ENCODE measurements around the gene KDM4E. TPM values are rescaled to one million over a fixed set of nuclear protein-coding genes. Genes with fewer than 3 reads are reported as not detected.
"Not testable (repeated sequence)": the region's sequence is repeated elsewhere in the genome, so short reads cannot be mapped to it uniquely, and the experiment has no call there.

The KDM4E gene
- total RNA-seq, 4 donors from 2014 or later = not detected

DNA sequence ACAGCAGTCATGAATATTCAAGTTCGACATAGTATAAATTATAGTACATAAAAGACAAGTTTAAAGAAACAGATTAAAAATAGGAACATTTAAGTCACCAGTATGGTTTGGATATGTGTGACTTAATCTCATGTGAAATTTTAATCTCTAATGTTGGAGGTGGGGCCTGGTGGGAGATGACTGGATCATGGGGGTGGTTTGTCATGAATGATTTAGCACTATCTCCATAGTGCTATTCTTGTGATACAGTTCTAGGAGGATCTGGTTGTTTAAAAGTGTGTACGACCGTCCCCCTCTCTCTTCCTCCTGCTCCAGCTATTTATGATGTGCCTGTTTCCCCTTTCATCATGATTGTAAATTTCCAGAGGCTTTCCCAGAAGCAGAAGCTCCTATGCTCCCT, 3.3 kb downstream of the KDM4E start:
- no peak for DNase-seq
- intact Hi-C loops (cut with DNase I; ENCODE audit: low total_unique reads) = no loop called here
- H3K27ac ChIP-seq = no peak overlapping the region
- H3K27me3 ChIP-seq = no peaks in the 10 kb centered on the region
- in situ Hi-C loops (cut with MboI; ENCODE audit: low pct_ligation_motif_present in 1 of 4, low pct_unique_long_range_greater_than_20kb in 1 of 4, low sequenced_read_pairs in 3 of 4) = no loop called here
- no peaks in the 10 kb centered on the region for H3K9me3 ChIP-seq
- H3K36me3 ChIP-seq = no peaks in the 10 kb centered on the region
- no peak overlapping the region for H3K4me3 ChIP-seq
- 60 to 80% methylated on average over 3 of the region's 3 CpGs for WGBS, 2 donors (ENCODE audit: low coverage in 1 of 2)
- no peak for TF ChIP-seq POLR2A (IDR thresholded peaks at IDR 0.05)
- no peaks in the 10 kb centered on the region for H3K4me1 ChIP-seq

DNA sequence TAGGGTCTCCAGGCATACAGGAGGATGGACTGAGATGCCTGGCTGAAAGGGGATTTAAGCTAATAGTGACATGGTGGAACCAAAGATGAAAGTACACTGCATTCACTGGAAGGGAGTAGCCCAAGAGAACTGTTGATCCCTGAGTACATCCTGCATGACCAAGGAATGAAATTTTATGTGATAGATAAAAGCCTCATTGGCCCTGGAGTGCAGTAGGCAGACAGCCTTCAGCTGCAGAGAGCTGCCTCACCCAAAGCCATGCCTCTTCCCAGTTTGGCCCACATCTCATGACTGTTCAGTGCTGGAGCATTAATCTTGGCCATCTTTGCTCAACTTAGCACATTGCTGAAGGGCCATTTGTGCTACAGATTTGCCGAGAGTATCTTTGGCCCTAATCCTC, 8.0 kb downstream of the KDM4E start:
- TF ChIP-seq EP300 (IDR thresholded peaks at IDR 0.05; ENCODE audit: low read depth) = no peak
- TF ChIP-seq POLR2AphosphoS5 (IDR thresholded peaks at IDR 0.05) = no peak
- TF ChIP-seq, protein P1, sequence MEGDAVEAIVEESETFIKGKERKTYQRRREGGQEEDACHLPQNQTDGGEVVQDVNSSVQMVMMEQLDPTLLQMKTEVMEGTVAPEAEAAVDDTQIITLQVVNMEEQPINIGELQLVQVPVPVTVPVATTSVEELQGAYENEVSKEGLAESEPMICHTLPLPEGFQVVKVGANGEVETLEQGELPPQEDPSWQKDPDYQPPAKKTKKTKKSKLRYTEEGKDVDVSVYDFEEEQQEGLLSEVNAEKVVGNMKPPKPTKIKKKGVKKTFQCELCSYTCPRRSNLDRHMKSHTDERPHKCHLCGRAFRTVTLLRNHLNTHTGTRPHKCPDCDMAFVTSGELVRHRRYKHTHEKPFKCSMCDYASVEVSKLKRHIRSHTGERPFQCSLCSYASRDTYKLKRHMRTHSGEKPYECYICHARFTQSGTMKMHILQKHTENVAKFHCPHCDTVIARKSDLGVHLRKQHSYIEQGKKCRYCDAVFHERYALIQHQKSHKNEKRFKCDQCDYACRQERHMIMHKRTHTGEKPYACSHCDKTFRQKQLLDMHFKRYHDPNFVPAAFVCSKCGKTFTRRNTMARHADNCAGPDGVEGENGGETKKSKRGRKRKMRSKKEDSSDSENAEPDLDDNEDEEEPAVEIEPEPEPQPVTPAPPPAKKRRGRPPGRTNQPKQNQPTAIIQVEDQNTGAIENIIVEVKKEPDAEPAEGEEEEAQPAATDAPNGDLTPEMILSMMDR (IDR thresholded peaks at IDR 0.05) = no peak
- TF ChIP-seq POLR2A (IDR thresholded peaks at IDR 0.05) = no peak

DNA sequence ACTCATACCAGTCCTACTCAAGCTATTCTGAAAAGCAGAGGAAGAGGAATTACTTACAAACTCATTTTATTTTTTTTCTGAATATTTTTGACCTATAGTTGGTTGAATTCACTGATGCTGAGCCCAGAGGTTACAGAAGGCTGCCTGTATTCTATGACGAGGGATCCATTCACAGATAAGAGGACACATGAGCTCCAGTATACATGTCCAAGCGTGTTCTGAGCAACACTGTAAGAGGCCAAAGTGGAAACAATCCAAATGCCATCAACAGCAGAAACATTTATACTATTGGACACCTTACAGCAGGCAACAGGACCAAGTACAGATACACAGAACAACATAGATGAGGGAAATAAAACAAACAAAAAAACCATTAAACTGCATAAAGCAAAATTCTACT, 10.3 kb downstream of the KDM4E start:
- H3K4me1 ChIP-seq = no peaks in the 10 kb centered on the region
- no peak overlapping the region for H3K27ac ChIP-seq
- 23 to 67% methylated on average over 2 of the region's 2 CpGs for WGBS, 2 donors (ENCODE audit: low coverage in 1 of 2)
- no peaks in the 10 kb centered on the region for H3K9me3 ChIP-seq
- H3K4me3 ChIP-seq = no peak overlapping the region
- TF ChIP-seq, protein P1 (IDR thresholded peaks at IDR 0.05) = no peak
- TF ChIP-seq EP300 (IDR thresholded peaks at IDR 0.05; ENCODE audit: low read depth) (no peak), POLR2AphosphoS5 (IDR thresholded peaks at IDR 0.05) (no peak), POLR2A (IDR thresholded peaks at IDR 0.05) (no peak)
- in situ Hi-C loops (cut with MboI; ENCODE audit: low pct_ligation_motif_present in 1 of 4, low pct_unique_long_range_greater_than_20kb in 1 of 4, low sequenced_read_pairs in 3 of 4) = no loop called here
- DNase-seq = no peak
- intact Hi-C loops (cut with DNase I; ENCODE audit: low total_unique reads) = no loop called here
- H3K27me3 ChIP-seq = peaks cover 26% of the 10 kb centered on the region
- H3K36me3 ChIP-seq = no peaks in the 10 kb centered on the region

More for the DNA sequence above, 8.0 kb downstream of the KDM4E start:
- intact Hi-C loops (cut with DNase I; ENCODE audit: low total_unique reads) (no loop called here), in situ Hi-C loops (cut with MboI; ENCODE audit: low pct_ligation_motif_present in 1 of 4, low pct_unique_long_range_greater_than_20kb in 1 of 4, low sequenced_read_pairs in 3 of 4) (no loop called here)
- no peak for DNase-seq
- Histone ChIP-seq H3K27ac (no peak overlapping the region), H3K9me3 (no peaks in the 10 kb centered on the region), H3K36me3 (no peaks in the 10 kb centered on the region), H3K27me3 (peaks cover 24% of the 10 kb centered on the region), H3K4me3 (no peak overlapping the region), H3K4me1 (no peaks in the 10 kb centered on the region)
- 83 to 88% methylated on average over 1 of the region's 1 CpG for WGBS, 2 donors (ENCODE audit: low coverage in 1 of 2)

DNA sequence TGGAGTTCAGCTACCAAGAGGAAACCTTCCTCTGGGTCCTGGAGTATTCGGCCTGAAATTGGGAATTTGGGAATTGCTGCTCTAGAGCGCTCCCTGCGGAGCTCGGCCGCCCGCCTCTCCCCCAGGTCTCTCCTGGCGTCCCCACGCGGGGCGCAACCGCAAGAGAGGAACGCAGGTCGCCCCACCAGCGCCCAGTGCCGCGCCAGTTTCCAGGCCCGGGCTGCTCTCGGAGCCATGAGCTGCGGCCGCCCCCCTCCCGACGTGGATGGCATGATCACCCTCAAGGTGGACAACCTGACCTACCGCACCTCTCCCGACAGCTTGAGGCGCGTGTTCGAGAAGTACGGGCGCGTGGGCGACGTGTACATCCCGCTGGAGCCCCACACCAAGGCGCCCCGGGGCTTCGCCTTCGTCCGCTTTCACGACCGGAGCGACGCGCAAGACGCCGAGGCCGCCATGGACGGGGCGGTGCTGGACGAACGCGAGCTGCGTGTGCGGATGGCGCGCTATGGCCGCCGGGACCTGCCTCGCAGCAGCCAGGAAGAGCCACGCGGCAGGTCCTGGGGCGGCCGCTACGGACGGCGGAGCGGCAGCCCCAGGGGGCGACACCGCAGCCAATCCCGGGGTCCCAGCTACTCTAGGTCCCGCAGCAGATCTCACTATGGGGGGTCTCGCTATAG, 12.4 kb downstream of the KDM4E start:
- H3K4me3 ChIP-seq = peak overlapping the region in 2 of 4 donors; percentile 6 to 12
- H3K36me3 ChIP-seq; H3K4me1 ChIP-seq; intact Hi-C loops (cut with DNase I; ENCODE audit: low total_unique reads); H3K27ac ChIP-seq; in situ Hi-C loops (cut with MboI; ENCODE audit: low pct_ligation_motif_present in 1 of 4, low pct_unique_long_range_greater_than_20kb in 1 of 4, low sequenced_read_pairs in 3 of 4); H3K9me3 ChIP-seq; DNase-seq: not testable (repeated sequence)
- WGBS, 2 donors (ENCODE audit: low coverage in 1 of 2) = 68% methylated on average over 70 of the region's 71 CpGs; no CpG with 5 or more reads in 1 of the 2 donors
- peaks cover 26% of the 10 kb centered on the region for H3K27me3 ChIP-seq

DNA sequence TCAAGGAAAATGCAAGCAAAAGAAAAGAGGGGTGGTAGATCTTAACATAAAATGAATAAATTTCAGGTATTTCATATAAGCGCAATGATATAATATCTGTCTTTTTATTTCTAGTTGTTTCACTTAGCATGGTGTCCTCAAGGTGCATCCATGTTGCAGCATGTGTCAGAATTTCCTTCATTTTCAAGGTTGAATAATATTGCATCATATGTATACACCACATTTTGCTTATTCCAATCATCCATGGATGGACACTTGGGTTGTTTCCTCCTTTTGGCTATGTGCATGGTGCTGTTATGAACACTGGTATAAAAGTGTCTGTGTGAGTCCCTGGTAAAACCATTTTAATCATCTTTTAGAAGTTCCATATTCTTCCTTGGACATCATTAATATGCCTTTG, 17.2 kb downstream of the KDM4E start:
- in situ Hi-C loops (cut with MboI; ENCODE audit: low pct_ligation_motif_present in 1 of 4, low pct_unique_long_range_greater_than_20kb in 1 of 4, low sequenced_read_pairs in 3 of 4) = no loop called here
- no peaks in the 10 kb centered on the region for H3K36me3 ChIP-seq
- H3K27ac ChIP-seq = no peak overlapping the region
- TF ChIP-seq EP300 (IDR thresholded peaks at IDR 0.05; ENCODE audit: low read depth) (no peak), POLR2AphosphoS5 (IDR thresholded peaks at IDR 0.05) (no peak), POLR2A (IDR thresholded peaks at IDR 0.05) (no peak)
- TF ChIP-seq, protein P1 (IDR thresholded peaks at IDR 0.05) = no peak
- peaks cover 24% of the 10 kb centered on the region for H3K27me3 ChIP-seq
- no peak for DNase-seq
- no peaks in the 10 kb centered on the region for H3K9me3 ChIP-seq
- no peak overlapping the region for H3K4me3 ChIP-seq
- WGBS, 2 donors (ENCODE audit: low coverage in 1 of 2) = 98 to 100% methylated on average over 1 of the region's 1 CpG
- intact Hi-C loops (cut with DNase I; ENCODE audit: low total_unique reads) = no loop called here
- no peaks in the 10 kb centered on the region for H3K4me1 ChIP-seq

Measured in transverse colon (tissue), 4 donors.